ENCODE measurements around the gene TIGD1.

TIGD1 gene

GRCh38 chr2:232522623-232523401 is 27.5 kb downstream of the TIGD1 start:
- no peak for TF ChIP-seq CTCF (IDR thresholded peaks at IDR 0.05; ENCODE audit: poor library complexity, severe bottlenecking)
- Histone ChIP-seq H3K4me1 (ENCODE audit: insufficient read depth, poor library complexity, severe bottlenecking) (no peaks in the 10 kb centered on the region), H3K36me3 (ENCODE audit: low read depth) (no peaks in the 10 kb centered on the region), H3K27me3 (ENCODE audit: insufficient read depth, poor library complexity, severe bottlenecking) (peaks cover 35% of the 10 kb centered on the region), H3K4me3 (ENCODE audit: severe bottlenecking) (no peak overlapping the region), H3K27ac (ENCODE audit: poor library complexity, severe bottlenecking) (no peak overlapping the region), H3K9me3 (ENCODE audit: severe bottlenecking) (no peaks in the 10 kb centered on the region)
- peak; percentile 26; the same call in 2 of the 3 replicates for ATAC-seq (ENCODE audit: low read depth)
- no peak for DNase-seq (ENCODE audit: low spot score)

- Histone ChIP-seq H3K9me3 (ENCODE audit: severe bottlenecking) (no peaks in the 10 kb centered on the region), H3K27ac (ENCODE audit: poor library complexity, severe bottlenecking) (no peak overlapping the region), H3K4me1 (ENCODE audit: insufficient read depth, poor library complexity, severe bottlenecking) (no peaks in the 10 kb centered on the region), H3K36me3 (ENCODE audit: low read depth) (no peaks in the 10 kb centered on the region), H3K4me3 (ENCODE audit: severe bottlenecking) (no peak overlapping the region), H3K27me3 (ENCODE audit: insufficient read depth, poor library complexity, severe bottlenecking) (peaks cover 35% of the 10 kb centered on the region)
- TF ChIP-seq CTCF (IDR thresholded peaks at IDR 0.05; ENCODE audit: poor library complexity, severe bottlenecking) = peak; percentile 89
- ATAC-seq (ENCODE audit: low read depth) = peak; percentile 51
- DNase-seq (ENCODE audit: low spot score) = no peak
Measured at GRCh38 chr2:232521959-232522622, 28.3 kb downstream of the TIGD1 start.

- Histone ChIP-seq H3K27ac (ENCODE audit: poor library complexity, severe bottlenecking) (no peak overlapping the region), H3K9me3 (ENCODE audit: severe bottlenecking) (no peaks in the 10 kb centered on the region), H3K4me1 (ENCODE audit: insufficient read depth, poor library complexity, severe bottlenecking) (no peaks in the 10 kb centered on the region), H3K27me3 (ENCODE audit: insufficient read depth, poor library complexity, severe bottlenecking) (peaks cover 35% of the 10 kb centered on the region), H3K4me3 (ENCODE audit: severe bottlenecking) (no peak overlapping the region), H3K36me3 (ENCODE audit: low read depth) (no peaks in the 10 kb centered on the region)
- ATAC-seq (ENCODE audit: low read depth) (no peak), DNase-seq (ENCODE audit: low spot score) (no peak)
- no peak for TF ChIP-seq CTCF (IDR thresholded peaks at IDR 0.05; ENCODE audit: poor library complexity, severe bottlenecking)
Measured at GRCh38 chr2:232521098-232521497, 29.3 kb downstream of the TIGD1 start.

GRCh38 chr2:232520489-232520888 is 29.9 kb downstream of the TIGD1 start:
- Histone ChIP-seq H3K27me3 (ENCODE audit: insufficient read depth, poor library complexity, severe bottlenecking) (peaks cover 35% of the 10 kb centered on the region), H3K4me1 (ENCODE audit: insufficient read depth, poor library complexity, severe bottlenecking) (no peaks in the 10 kb centered on the region), H3K9me3 (ENCODE audit: severe bottlenecking) (no peaks in the 10 kb centered on the region), H3K4me3 (ENCODE audit: severe bottlenecking) (no peak overlapping the region), H3K36me3 (ENCODE audit: low read depth) (no peaks in the 10 kb centered on the region), H3K27ac (ENCODE audit: poor library complexity, severe bottlenecking) (no peak overlapping the region)
- DNase-seq (ENCODE audit: low spot score) (no peak), ATAC-seq (ENCODE audit: low read depth) (no peak)
- no peak for TF ChIP-seq CTCF (IDR thresholded peaks at IDR 0.05; ENCODE audit: poor library complexity, severe bottlenecking)
